NCI-H748 (cell line): Measurements from ENCODE around the gene AUTS2.
A peak's percentile ranks its signal among the peaks of the same experiment; 100 is the strongest.
"Not testable (repeated sequence)": the region's sequence is repeated elsewhere in the genome, so short reads cannot be mapped to it uniquely, and the experiment has no call there.

ENCODE experiments used
- DNase-seq: peaks from one replicate; lab custom pipeline; 2025; ENCODE audit not compliant: unreplicated experiment; lab: John Stamatoyannopoulos, UW

Gene AUTS2

DNA sequence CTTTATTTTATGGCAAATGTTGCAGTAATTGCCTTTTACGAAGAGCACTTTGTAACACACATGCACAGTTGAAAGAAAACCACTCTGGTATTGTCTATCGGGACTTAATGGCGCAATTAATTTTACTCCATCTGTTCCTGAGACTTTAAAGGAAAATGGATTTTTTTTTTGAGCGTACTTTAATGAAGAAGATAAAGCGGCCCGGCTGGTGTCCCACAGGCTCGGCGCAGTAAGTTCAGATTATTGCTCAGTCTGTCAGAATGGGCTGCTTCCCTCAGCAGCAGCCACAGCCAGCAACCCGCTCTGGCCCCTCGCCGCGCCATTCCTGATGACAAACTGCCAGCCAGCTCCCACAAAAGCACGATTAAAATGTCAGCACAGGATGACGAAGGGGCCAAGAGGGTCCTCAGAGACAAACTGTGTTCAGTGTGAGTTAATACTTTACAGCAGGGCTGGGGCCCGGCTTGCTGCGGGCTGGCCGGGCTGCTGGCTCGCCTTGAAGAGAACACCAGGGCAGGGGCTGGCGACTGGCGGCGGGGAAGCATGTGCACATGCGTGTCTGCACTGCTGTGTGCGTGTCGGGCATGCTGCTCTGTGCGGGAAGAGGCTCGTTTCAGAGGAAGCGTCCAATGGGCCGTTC, 1032.7 kb downstream of the AUTS2 start:
- DNase-seq: peak; percentile 87

GRCh38 chr7:70631718-70632117, 1033.4 kb downstream of the AUTS2 start:
- DNase-seq: peak; percentile 88

- no peak for DNase-seq
Measured at GRCh38 chr7:70632400-70632799, 1034.1 kb downstream of the AUTS2 start.

DNA sequence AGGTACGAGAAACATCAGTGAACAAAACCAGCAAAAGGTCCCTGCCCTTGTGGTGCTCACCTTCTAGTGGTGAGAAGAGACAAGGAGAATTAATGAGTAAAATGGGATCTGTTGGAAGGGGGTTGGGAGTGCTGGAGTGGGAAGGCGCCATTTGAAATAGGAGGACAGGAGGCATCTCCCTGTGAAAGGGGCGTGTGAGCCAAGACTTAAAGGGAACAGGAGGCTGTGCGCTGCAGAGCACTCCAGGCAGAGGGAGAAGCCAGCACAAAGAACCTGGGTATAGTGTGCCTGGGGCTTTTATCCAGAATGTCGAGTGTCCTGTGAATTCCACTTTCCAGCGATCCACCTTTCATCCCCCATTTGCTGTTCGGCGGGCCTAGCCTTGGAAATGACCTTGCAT, 1035.8 kb downstream of the AUTS2 start:
- peak; percentile 5 for DNase-seq

GRCh38 chr7:70634610-70635068, 1036.4 kb downstream of the AUTS2 start:
- no peak for DNase-seq

- no peak for DNase-seq
Measured at GRCh38 chr7:70635633-70636032, 1037.4 kb downstream of the AUTS2 start.

DNA sequence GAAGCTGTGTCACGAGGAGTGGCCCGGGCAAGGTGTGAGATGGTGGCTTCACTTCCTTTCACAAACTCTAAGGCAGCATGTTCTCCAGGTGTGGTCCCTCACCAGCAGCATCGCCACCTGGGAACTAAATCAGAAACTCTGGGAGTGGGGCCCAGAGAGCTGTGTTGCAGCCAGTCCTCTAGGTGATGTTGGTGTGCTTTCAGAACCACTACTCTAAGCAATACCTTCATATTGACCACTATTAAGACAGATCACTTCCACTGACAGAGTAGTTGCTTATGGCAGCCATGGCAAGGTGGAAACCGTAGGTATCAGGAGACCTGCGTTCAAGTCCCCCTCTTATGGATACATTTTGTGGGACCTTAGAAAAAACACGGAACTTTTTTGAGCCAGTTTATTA, 1037.9 kb downstream of the AUTS2 start:
- DNase-seq: no peak

- DNase-seq: no peak
Measured at GRCh38 chr7:70637726-70638125, 1039.5 kb downstream of the AUTS2 start.

- no peak for DNase-seq
Measured at GRCh38 chr7:70638158-70639107, 1040.2 kb downstream of the AUTS2 start.

- no peak for DNase-seq
Measured at GRCh38 chr7:70640266-70640833, 1042.1 kb downstream of the AUTS2 start.

- no peak for DNase-seq
Measured at GRCh38 chr7:70641882-70642281, 1043.6 kb downstream of the AUTS2 start.

DNA sequence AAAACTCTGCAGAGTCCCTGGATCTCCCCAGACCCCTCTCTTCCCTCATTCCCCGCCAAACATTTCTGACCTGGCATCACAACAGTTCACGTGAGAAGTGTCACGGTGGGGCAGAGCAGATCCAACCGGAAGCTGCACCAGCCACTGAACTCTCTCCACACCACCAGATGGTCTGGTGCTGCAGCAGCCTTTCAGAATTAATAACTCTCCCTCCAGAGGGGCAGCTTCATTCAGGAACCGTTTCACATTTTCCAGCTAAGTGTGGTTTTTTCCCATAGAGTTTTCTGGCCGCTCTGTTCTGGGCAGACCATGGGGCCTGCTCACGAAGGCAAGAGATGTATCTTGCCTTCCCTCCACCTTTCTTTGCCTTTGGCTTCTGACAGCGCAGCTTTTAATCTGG, 1047.0 kb downstream of the AUTS2 start:
- no peak for DNase-seq

DNA sequence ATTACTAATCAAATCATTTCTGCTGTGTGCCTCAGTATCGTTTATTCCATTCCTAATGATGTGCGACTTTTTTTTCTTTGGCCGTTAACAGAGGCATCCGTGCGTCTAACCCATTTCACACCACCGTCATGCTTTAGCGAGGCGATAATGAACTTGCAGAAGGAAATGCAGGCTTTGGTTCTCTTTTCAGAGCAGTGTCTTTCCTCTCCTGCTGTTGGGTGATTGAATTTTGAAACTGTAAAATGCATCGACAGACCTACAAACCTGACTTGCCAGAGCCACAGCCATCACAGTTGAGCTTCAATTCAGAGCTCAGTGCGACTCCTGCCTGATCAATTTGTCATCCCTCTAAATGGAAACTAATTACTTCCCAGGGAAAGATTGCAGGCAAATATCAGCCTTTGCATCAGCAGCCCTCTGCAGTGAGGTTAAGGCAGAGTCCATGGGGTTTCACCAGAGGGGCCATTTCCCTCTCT, 1047.6 kb downstream of the AUTS2 start:
- DNase-seq: no peak

DNA sequence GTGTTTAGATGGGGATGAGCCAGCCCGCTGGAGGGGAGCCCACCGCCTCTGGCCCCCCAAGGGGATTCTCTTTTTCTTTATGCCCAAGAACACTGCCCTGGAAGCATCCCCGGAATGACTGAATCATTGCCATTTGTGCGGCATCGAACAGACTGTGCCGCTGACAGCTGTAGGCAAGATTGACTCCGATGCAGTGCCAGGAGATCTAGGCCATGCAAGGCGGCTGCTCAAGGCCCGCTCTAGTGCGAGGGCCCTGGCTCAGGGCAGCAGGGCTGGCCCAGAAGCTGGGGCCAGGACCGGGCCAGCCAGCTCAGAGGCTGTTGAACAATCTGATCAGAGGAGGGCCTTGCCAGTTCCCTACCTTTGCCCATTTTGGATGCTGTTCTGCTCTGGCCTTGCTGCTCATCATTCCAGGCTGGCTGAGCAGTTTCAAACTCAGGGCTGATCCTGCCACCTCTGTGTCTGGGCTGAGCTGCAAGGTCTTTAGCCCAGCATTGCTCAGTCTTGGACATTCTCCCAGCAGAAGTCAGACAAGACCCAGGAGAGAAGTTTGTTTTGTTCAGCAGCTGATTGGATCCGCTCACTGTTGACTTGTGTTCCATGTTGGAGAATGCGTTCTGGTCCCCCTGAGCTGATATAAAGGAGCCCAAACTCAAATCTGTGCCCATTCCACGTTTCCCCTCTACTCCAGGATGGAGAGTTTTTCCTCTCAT, 1048.4 kb downstream of the AUTS2 start:
- no peak for DNase-seq

- DNase-seq: no peak
Measured at GRCh38 chr7:70647801-70648498, 1049.7 kb downstream of the AUTS2 start.

DNA sequence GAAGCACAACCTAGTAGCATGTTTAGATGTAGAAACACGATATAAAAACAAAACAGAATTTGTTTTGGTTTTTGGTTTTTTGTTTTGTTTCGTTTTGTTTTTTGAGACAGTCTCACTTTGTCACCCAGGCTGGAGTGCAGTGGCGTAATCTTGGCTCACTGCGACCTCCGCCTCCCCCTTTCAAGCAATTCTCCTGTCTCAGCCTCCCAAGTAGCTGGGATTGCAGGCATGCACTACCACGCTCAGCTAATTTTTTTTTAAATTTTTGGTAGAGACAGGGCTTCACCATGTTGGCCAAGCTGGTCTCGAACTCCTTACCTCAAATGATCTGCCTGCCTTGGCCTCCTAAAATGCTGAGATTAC, 1050.2 kb downstream of the AUTS2 start:
- not testable (repeated sequence) for DNase-seq

DNA sequence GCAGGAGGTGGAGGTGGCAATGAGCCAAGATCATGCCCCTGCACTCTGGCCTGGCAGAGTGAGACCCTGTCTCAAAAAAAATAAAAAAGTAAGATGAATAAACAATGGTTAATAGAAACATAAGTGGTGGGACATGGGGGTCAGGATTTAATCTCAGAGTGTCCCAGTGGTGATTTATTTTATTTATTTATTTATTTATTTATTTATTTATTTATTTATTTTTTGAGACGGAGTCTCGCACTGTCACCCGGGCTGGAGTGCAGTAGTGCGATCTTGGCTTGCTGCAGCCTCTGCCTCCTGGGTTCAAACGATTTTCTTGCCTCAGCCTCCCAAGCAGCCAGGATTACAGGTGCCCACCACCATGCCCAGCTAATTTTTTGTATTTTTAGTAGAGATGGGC, 1051.0 kb downstream of the AUTS2 start:
- no peak for DNase-seq

GRCh38 chr7:70654146-70654545, 1055.9 kb downstream of the AUTS2 start:
- no peak for DNase-seq

DNA sequence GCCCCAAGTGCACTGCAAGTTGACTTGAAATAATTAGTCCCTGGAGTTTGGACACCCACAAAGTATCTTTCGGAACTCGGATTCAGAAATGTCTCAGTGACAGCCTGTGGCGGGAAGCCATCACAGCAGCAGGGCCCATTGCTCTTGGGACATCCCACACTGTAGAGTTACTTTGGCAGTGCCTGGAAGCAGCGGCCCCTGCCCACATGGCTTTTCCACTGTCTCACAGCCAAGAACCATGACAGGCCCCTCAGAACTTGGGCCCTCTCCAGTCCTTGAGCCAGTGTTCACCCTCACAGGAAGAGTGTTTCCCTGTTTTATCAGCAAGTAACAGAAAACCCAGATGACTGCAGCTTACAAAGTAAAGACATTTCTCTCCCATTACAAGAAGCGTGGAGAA, 1056.7 kb downstream of the AUTS2 start:
- DNase-seq: no peak

DNA sequence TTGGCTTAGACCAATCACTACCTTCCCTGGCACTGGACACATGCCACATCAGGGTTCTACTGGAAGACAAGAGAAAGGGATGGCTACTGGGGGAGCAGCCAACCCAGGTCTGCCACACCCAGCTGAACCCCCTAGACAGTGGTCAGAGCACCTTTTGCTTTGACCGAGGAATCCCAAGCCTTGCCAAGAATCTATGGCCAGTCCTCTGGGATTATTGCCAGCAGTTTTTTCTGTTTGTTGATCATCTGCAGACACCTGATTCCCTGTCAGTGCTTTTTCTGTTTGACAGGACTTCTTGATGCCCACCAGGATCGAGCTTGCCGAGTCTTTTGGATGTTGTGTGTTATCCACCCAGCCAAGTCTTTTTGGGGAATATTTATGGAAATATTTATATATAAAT, 1057.4 kb downstream of the AUTS2 start:
- DNase-seq: no peak

GRCh38 chr7:70657571-70657970, 1059.3 kb downstream of the AUTS2 start:
- DNase-seq: no peak
